Calu3 (cell line): ENCODE data around the gene PITX3. TPM values are rescaled to one million over a fixed set of nuclear protein-coding genes. Genes with fewer than 3 reads are reported as not detected.
"Not testable (repeated sequence)": the region's sequence is repeated elsewhere in the genome, so short reads cannot be mapped to it uniquely, and the experiment has no call there.

Experiments
- BruUV-seq: library from RNA; stranded (reverse); fragments of 400-500 nt; replicated peaks from 2 replicates; lab custom pipeline; 2021; lab: Mats Ljungman, UMichigan
- CTCF ChIA-PET: fragments of 300-600 bp; sonication (Branson Sonifier 250); formaldehyde crosslinking; loops from one replicate; lab custom pipeline; 2022; ENCODE audit warnings: antibody characterized with exemption; lab: Charles Lee
- DNase-seq: peaks from one replicate; pipeline ENCODE4 v3.0.0; 2022
- H3K27ac Mint-ChIP-seq: one replicate; pipeline ENCODE4 v1.8.0; 2022; ENCODE audit warnings: mixed read lengths; ENCODE audit not compliant: unreplicated experiment
- H3K27me3 Mint-ChIP-seq: one replicate; pipeline ENCODE4 v1.8.0; 2022; ENCODE audit warnings: mixed read lengths; ENCODE audit not compliant: unreplicated experiment
- H3K36me3 Mint-ChIP-seq: one replicate; pipeline ENCODE4 v1.8.0; 2022; ENCODE audit warnings: mild to moderate bottlenecking, moderate library complexity, mixed read lengths; ENCODE audit not compliant: insufficient read depth, unreplicated experiment
- H3K4me1 Mint-ChIP-seq: one replicate; pipeline ENCODE4 v1.8.0; 2022; ENCODE audit warnings: mild to moderate bottlenecking, low read depth, mixed read lengths; ENCODE audit not compliant: unreplicated experiment
- H3K4me3 Mint-ChIP-seq: one replicate; pipeline ENCODE4 v1.8.0; 2022; ENCODE audit warnings: mild to moderate bottlenecking, low read depth, moderate library complexity, mixed read lengths; ENCODE audit not compliant: unreplicated experiment
- H3K9me3 Mint-ChIP-seq: one replicate; pipeline ENCODE4 v1.8.0; 2022; ENCODE audit warnings: low read depth, mixed read lengths; ENCODE audit not compliant: unreplicated experiment
- CTCF ChIP-seq: fragments of 200-600 bp; IDR thresholded peaks from one replicate; pipeline ENCODE4 v1.8.0; 2022; ENCODE audit warnings: antibody characterized with exemption; ENCODE audit not compliant: unreplicated experiment
- intact Hi-C: fragments of 100-400 bp; cut with micrococcal nuclease; formaldehyde crosslinking; loops from one replicate; pipeline ENCODE4 v1.10.0; 2022; ENCODE audit not compliant: unreplicated experiment
- total RNA-seq: library from RNA; stranded (reverse); gene quantifications from 2 replicates; pipeline ENCODE4 v1.2.3, GENCODE V29; 2022

PITX3 gene
- total RNA-seq, 1 experiment from 2014 or later, result not detected

GRCh38 chr10:102198027-102198426 is 43.3 kb downstream of the PITX3 start:
- no peak for DNase-seq
- Mint-ChIP-seq H3K27ac (no peak overlapping the region), H3K27me3 (peaks cover 27% of the 10 kb centered on the region), H3K4me1 (no peaks in the 10 kb centered on the region), H3K9me3 (peaks cover 7% of the 10 kb centered on the region), H3K36me3 (peaks cover 5% of the 10 kb centered on the region), H3K4me3 (no peak overlapping the region)
- CTCF ChIA-PET, result no interaction called here
- intact Hi-C loops, result no loop called here
- TF ChIP-seq CTCF, result no peak
- no TSS peak for BruUV-seq

GRCh38 chr10:102196893-102197292 is 44.4 kb downstream of the PITX3 start:
- Mint-ChIP-seq H3K4me1 (no peaks in the 10 kb centered on the region), H3K27me3 (peaks cover 16% of the 10 kb centered on the region), H3K9me3 (peaks cover 2% of the 10 kb centered on the region), H3K36me3 (peaks cover 5% of the 10 kb centered on the region), H3K4me3 (no peak overlapping the region), H3K27ac (no peak overlapping the region)
- intact Hi-C loops, result no loop called here
- no TSS peak for BruUV-seq
- CTCF ChIA-PET, result no interaction called here
- TF ChIP-seq CTCF, result no peak
- no peak for DNase-seq

- peaks cover 2% of the 10 kb centered on the region for H3K9me3 Mint-ChIP-seq
- DNase-seq, result no peak
- peaks cover 13% of the 10 kb centered on the region for H3K27me3 Mint-ChIP-seq
- intact Hi-C loops, result no loop called here
- no peak overlapping the region for H3K27ac Mint-ChIP-seq
- CTCF ChIA-PET, result no interaction called here
- H3K4me3 Mint-ChIP-seq, result no peak overlapping the region
- BruUV-seq, result no TSS peak
- H3K4me1 Mint-ChIP-seq, result no peaks in the 10 kb centered on the region
- peaks cover 5% of the 10 kb centered on the region for H3K36me3 Mint-ChIP-seq
- TF ChIP-seq CTCF, result no peak
Observed at GRCh38 chr10:102195296-102195870, 45.9 kb downstream of the PITX3 start.

GRCh38 chr10:102191956-102192355 is 49.4 kb downstream of the PITX3 start:
- H3K9me3 Mint-ChIP-seq, result no peaks in the 10 kb centered on the region
- CTCF ChIA-PET, result interaction anchor here (0.6 kb wide), 1 partner anchor 1218 kb away, joined by 4 read pairs; no protein-coding TSS in a partner anchor
- no peak for TF ChIP-seq CTCF
- no peaks in the 10 kb centered on the region for H3K36me3 Mint-ChIP-seq
- DNase-seq, result no peak
- H3K27ac Mint-ChIP-seq, result no peak overlapping the region
- H3K4me1 Mint-ChIP-seq, result no peaks in the 10 kb centered on the region
- BruUV-seq, result no TSS peak
- H3K27me3 Mint-ChIP-seq, result peaks cover 13% of the 10 kb centered on the region
- intact Hi-C loops, result no loop called here
- H3K4me3 Mint-ChIP-seq, result no peak overlapping the region

- BruUV-seq, H3K36me3 Mint-ChIP-seq, DNase-seq, H3K27ac Mint-ChIP-seq, intact Hi-C loops, H3K4me1 Mint-ChIP-seq, CTCF ChIA-PET, H3K9me3 Mint-ChIP-seq, H3K4me3 Mint-ChIP-seq: not testable (repeated sequence)
- H3K27me3 Mint-ChIP-seq, result peaks cover 11% of the 10 kb centered on the region
Observed at GRCh38 chr10:102188941-102189898, 52.1 kb downstream of the PITX3 start.
